Astrocyte of the cerebellum (primary cell): ENCODE data around the gene PDE4DIP.
"Not testable (repeated sequence)": the region's sequence is repeated elsewhere in the genome, so short reads cannot be mapped to it uniquely, and the experiment has no call there.

Experiments used
- DNase-seq: peaks from one replicate; pipeline ENCODE4 v3.0.0-alpha.2; 2011; ENCODE audit warnings: low read depth
- H3K4me3 ChIP-seq: 2 replicates; pipeline ENCODE4 v1.5.1; 2011; ENCODE audit warnings: mild to moderate bottlenecking, low read depth, low read length, moderate library complexity
- in situ Hi-C: cut with HindIII; loops from 2 replicates; pipeline ENCODE4 v1.10.0; 2017; ENCODE audit warnings: low sequenced_read_pairs

The PDE4DIP gene

DNA sequence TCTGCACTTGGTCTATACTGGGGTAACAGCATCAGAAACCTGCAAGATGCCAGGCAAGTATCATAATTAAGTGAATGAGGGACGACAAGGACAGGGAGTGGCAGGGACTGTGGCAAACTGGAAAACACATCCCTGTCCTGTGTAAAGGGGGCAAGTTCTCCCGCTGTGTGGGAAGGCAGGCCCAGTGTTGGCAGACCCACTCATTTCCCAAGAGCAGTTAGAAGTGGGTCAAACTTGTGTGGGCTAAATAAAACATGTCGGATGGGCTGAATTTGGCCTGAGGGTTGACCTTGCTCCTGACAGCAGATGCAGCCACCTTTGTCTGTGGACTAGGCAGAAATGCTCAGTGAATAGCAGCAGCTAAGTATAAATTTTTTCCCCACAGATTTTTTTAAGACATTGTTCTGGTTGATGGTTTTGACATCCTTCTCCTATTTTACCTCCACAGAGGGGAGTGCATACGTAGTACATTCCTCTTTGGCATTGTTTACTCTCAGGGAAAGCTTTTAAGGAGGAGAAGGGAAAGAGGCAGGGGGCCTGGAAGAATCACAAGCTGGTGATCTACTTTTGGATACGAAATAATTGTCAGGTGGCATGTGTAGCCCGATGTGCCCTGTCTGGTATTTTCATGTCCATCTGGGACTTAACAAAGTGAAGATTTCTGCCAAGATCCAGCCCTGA lies 16.5 kb downstream of the PDE4DIP start:
- in situ Hi-C loops, H3K4me3 ChIP-seq, DNase-seq: not testable (repeated sequence)

DNA sequence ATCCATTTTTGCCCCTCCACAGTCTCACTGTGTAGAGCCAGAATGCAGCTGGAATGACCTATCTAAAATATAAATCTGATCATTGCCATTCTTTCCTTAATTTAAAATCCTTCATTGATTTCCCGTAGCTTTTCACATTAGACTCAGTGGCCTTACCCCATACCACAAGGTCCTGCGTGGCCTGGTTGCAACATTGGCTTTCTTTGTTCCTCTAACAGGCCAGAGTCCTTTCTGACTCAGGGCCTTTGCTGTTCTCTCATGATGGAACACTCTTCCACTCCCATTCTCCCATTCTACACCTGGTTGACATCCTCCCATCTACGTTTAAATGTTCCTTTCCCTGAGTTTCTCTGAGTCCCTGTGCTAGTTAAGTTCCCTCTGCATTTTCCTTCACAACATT lies 18.4 kb downstream of the PDE4DIP start:
- in situ Hi-C loops = not testable (repeated sequence)

DNA sequence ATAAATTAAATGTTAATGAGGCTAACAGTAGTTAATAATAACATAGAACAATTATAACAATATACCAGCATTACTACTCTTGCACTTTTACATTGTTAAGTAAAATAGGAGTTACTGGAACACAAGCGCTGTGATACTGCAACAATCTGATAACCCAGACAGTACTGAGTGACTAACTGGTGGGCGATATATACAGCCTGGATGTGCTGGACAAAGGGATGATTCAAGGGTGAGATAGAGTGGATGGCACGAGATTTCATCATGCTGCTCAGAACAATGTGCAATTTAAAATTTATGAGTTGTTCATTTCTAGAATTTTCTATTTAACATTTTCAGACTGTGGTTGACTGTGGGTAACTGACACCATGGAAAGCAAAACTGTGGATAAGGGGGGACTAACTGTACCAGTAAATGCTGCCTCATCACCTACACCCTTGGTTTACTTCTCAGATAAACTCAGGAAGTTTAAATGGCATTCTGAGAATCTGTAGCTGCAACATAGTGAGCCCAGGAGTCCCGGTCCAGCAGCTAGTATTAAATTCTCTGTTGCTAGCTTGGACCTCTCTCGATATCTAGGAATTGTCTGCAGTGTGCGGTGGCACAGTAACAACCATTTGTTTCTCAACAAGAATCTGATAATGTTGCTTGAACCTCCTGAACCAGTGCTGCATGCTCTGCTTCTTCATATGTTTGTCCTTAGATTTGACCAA lies 24.9 kb downstream of the PDE4DIP start:
- DNase-seq, in situ Hi-C loops, H3K4me3 ChIP-seq: not testable (repeated sequence)

More for the DNA sequence above, 18.4 kb downstream of the PDE4DIP start:
- not testable (repeated sequence) for H3K4me3 ChIP-seq, DNase-seq

DNA sequence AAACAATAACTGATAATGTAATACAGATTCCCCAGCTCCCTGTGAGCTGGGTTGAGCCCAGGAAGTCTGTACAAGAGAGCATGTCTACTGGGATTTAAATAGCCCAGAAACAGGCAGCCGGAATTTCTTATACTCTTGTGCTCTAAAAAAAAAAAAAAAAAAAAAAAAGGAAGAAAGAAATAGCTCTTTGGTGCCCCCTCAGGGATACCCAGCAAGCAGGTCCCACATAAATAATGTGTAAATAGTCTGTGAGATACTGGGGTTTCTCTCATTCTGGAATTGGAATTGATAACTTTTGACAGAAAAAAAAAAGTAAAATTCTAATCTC lies 25.4 kb downstream of the PDE4DIP start:
- H3K4me3 ChIP-seq, in situ Hi-C loops, DNase-seq: not testable (repeated sequence)

GRCh38 chr1:148874408-148875388 lies 30.5 kb downstream of the PDE4DIP start:
- H3K4me3 ChIP-seq, in situ Hi-C loops, DNase-seq: not testable (repeated sequence)

DNA sequence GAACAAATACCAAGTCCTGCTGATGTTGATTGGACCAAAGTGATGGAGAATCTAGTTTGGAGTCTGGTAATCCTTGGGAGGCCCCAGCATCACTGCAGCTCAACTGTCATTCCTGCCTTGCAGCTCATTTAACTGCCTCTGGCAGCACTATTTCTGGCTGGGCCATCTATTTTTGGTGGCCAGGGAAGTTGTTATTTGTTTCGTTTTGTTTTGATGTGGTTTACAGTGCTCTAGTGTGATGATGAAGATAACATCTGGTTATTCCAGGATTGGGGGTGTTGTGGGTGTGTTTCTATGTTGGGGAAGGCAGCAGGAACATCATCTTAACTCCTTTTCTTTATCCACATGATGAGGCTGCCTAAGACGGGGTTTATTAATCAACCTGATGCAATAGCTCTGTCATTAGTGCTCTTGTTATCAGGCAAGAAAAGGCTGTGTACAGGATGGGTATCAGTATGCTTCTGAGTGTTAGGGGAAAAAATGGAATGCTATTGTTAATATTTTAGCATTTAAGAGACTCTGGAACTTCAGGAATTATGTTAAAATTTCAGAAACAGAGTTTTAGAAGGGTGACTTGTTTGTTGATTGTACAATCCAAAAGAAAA lies 35.7 kb downstream of the PDE4DIP start:
- in situ Hi-C loops, H3K4me3 ChIP-seq, DNase-seq: not testable (repeated sequence)

DNA sequence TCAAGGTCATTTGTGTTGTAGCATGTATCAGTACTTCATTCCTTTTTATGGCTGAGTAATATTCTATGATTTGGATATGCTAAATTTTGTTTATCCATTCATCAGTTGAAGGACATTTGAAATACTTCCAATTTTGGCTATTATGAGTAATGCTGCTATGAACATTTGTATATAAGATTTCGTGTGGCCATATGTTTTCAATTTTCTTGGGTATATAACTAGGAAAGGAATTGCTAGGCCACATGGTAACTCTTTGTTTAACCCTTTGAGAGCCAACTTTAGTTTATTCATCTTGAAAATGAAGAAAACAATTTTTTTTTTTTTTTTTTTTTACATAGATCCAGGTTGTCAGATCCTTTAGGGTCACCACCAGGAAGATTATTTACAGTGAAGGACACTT lies 37.0 kb downstream of the PDE4DIP start:
- DNase-seq, H3K4me3 ChIP-seq, in situ Hi-C loops: not testable (repeated sequence)

DNA sequence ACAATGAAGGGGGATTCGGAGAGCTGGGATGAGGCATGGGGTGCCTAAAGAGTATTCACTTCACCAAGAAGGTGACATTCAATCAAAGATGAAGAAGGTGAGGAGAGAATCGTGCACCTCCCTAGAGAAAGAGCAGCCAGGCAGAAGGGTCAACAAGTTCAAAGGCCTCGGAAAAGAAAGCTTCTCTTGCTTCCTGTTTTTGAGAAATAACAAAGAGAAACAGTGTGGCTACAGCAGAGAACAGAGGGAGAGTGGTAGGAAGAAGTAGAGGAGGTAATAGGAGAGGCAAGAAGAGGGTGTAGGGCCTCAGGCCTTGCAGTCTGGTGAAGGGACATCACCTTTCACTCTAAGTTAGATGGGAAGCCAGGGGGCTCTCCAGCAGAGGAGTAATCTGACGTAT lies 41.0 kb downstream of the PDE4DIP start:
- in situ Hi-C loops, DNase-seq, H3K4me3 ChIP-seq: not testable (repeated sequence)

DNA sequence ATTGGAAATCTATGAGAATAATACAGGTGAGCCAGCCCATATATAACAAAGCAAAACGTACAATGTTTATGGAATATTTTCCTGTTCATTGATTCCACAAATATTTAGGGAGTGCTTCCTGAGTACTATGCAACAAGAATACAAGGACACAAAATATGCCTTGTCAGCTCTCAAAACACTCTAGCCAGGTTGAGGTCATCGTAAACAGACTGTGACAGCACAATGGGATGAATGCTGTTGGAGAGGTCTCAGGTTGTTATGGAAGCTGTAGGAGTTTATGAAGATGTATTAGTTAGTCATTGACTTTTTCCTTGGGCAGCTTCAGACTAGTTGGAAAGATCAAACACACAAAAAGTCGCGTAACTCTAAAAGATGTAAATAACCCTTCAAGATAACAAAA lies 42.1 kb downstream of the PDE4DIP start:
- H3K4me3 ChIP-seq, DNase-seq, in situ Hi-C loops: not testable (repeated sequence)

DNA sequence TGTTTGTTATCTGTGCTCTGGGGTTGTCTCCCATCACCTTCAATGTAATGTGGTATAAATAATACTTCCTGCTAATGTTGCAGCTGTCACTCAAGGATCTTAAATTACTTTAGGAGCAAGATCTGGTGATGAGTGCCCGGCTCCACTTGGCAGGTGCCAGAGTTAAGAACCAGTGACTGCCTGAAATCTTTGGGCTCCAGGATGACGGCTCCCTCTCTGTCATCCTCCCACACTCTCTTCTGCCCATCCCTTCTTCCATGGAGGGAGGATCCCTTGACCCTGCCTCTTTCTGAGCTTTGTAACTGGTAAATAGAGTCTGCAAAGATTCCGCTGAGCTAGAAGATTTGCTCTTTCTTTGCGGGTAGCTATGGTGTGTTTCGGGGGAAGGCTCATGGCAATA lies 44.4 kb downstream of the PDE4DIP start:
- in situ Hi-C loops, H3K4me3 ChIP-seq, DNase-seq: not testable (repeated sequence)

DNA sequence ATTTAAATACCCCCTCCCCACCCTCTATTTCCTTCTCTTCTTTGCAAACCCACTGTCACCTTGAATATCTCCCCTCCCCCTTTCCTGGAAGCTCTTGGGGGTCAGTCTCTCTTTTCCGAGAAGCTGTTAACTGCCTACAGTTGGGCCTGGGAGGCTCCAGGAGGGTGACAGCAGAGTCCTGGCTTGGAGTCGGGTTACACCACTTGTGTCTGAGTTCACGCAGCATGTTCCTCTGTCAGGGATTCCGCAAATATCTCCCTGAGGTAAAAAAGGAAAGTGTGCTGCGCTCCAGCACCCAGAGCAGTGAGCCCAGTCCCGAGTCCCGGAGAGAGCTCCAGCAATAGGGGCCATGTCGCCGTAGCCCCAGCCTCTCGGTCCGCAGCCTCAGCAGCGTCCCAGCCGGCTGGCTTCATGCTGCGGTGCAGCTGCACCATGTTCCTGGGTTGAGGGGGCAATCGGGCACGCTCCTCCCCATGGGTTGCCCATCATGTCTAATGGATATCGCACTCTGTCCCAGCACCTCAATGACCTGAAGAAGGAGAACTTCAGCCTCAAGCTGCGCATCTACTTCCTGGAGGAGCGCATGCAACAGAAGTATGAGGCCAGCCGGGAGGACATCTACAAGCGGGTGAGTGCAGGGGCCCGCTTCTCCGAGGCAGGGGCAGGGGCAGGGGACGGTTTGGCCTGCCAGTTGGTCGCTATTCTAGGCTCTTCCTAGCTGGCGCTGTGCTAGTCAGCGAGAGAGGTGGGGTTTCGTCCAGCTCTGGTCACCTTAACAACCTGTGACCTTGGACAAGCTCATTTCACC lies 45.2 kb downstream of the PDE4DIP start:
- H3K4me3 ChIP-seq, in situ Hi-C loops, DNase-seq: not testable (repeated sequence)

GRCh38 chr1:148890075-148890568 lies 45.9 kb downstream of the PDE4DIP start:
- in situ Hi-C loops, H3K4me3 ChIP-seq, DNase-seq: not testable (repeated sequence)

- H3K4me3 ChIP-seq, in situ Hi-C loops, DNase-seq: not testable (repeated sequence)
Observed at GRCh38 chr1:148894360-148895352, 50.4 kb downstream of the PDE4DIP start.

DNA sequence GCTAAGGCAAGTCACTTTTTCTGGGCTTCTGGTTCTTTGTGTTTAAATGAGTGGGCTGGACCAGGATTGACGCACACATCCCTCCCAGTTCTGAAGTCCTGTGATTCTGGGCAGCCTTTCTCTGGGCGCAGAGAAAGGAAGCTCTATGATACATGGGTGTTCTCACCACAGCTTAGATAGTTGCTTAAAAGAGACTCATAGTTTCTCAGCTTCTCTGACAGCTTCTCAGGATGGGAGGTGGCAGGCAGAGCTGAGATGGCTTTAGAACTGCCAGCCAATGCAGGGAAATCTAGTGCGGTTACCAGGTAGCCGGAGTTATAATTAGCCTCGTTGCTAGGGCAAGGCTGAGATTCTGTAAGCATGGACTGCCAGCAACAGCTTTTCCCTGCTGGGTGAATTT lies 55.8 kb downstream of the PDE4DIP start:
- H3K4me3 ChIP-seq, DNase-seq, in situ Hi-C loops: not testable (repeated sequence)

DNA sequence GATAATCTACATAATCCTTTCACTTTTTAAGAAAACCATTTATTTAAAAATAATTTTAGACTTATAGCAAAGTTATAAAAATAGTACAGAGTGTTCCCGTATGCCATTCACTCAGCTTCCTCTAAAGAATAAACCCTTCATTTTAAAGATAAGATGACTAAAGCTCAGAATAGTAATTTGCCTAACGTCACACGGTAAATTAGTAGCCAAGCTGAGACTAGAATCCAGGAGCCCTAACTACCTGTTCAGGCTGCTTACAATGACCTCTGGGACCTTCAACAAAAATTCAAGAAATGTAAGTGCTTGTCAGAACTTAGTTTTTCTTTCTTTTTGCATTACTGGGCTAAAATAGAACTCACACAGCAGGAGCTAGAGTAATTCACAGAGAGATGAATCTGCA lies 56.5 kb downstream of the PDE4DIP start:
- H3K4me3 ChIP-seq, DNase-seq, in situ Hi-C loops: not testable (repeated sequence)
